Measurements from ENCODE around the gene ASTL.

Gene ASTL

GRCh38 chr2:96108541-96109360, 29.6 kb downstream of the ASTL start:
- Mint-ChIP-seq H3K9me3 (peaks cover 8% of the 10 kb centered on the region), H3K36me3 (no peaks in the 10 kb centered on the region), H3K4me1 (no peaks in the 10 kb centered on the region), H3K4me3 (no peak overlapping the region), H3K27ac (no peak overlapping the region)
- no peak for ATAC-seq
- no peak for DNase-seq (ENCODE audit: low spot score in 2 of 2)

- no peaks in the 10 kb centered on the region for H3K36me3 Mint-ChIP-seq
- peaks cover 8% of the 10 kb centered on the region for H3K9me3 Mint-ChIP-seq
- ATAC-seq (no peak), DNase-seq (ENCODE audit: low spot score in 2 of 2) (no peak)
- H3K27ac Mint-ChIP-seq = no peak overlapping the region
- no peaks in the 10 kb centered on the region for H3K4me1 Mint-ChIP-seq
- no peak overlapping the region for H3K4me3 Mint-ChIP-seq
These were observed 30.2 kb downstream of the ASTL start for GRCh38 chr2:96108151-96108540.

- H3K36me3 Mint-ChIP-seq = no peaks in the 10 kb centered on the region
- H3K27ac Mint-ChIP-seq = no peak overlapping the region
- no peaks in the 10 kb centered on the region for H3K4me1 Mint-ChIP-seq
- H3K4me3 Mint-ChIP-seq = no peak overlapping the region
- no peak for ATAC-seq
- H3K9me3 Mint-ChIP-seq = peaks cover 8% of the 10 kb centered on the region
- DNase-seq (ENCODE audit: low spot score in 2 of 2) = no peak
These were observed 30.6 kb downstream of the ASTL start for GRCh38 chr2:96107708-96108065.

- DNase-seq (ENCODE audit: low spot score in 2 of 2) (no peak), ATAC-seq (no peak)
- H3K4me1 Mint-ChIP-seq = no peaks in the 10 kb centered on the region
- peaks cover 8% of the 10 kb centered on the region for H3K9me3 Mint-ChIP-seq
- H3K36me3 Mint-ChIP-seq = no peaks in the 10 kb centered on the region
- H3K4me3 Mint-ChIP-seq = no peak overlapping the region
- no peak overlapping the region for H3K27ac Mint-ChIP-seq
These were observed 31.2 kb downstream of the ASTL start for GRCh38 chr2:96106991-96107707.

GRCh38 chr2:96105994-96106715, 32.1 kb downstream of the ASTL start:
- H3K4me1 Mint-ChIP-seq = no peaks in the 10 kb centered on the region
- no peak overlapping the region for H3K4me3 Mint-ChIP-seq
- DNase-seq (ENCODE audit: low spot score in 2 of 2) (no peak), ATAC-seq (no peak)
- H3K36me3 Mint-ChIP-seq = no peaks in the 10 kb centered on the region
- peaks cover 8% of the 10 kb centered on the region for H3K9me3 Mint-ChIP-seq
- H3K27ac Mint-ChIP-seq = no peak overlapping the region

- Mint-ChIP-seq H3K9me3 (peaks cover 8% of the 10 kb centered on the region), H3K4me1 (no peaks in the 10 kb centered on the region), H3K27ac (no peak overlapping the region), H3K4me3 (no peak overlapping the region), H3K36me3 (no peaks in the 10 kb centered on the region)
- ATAC-seq (no peak), DNase-seq (ENCODE audit: low spot score in 2 of 2) (no peak)
These were observed 33.0 kb downstream of the ASTL start for GRCh38 chr2:96105152-96105915.

- DNase-seq (ENCODE audit: low spot score in 2 of 2) (no peak), ATAC-seq (no peak)
- H3K9me3 Mint-ChIP-seq = peaks cover 8% of the 10 kb centered on the region
- H3K27ac Mint-ChIP-seq = peak overlapping the region; percentile 20
- H3K36me3 Mint-ChIP-seq = no peaks in the 10 kb centered on the region
- H3K4me3 Mint-ChIP-seq = no peak overlapping the region
- no peaks in the 10 kb centered on the region for H3K4me1 Mint-ChIP-seq
These were observed 33.8 kb downstream of the ASTL start for GRCh38 chr2:96104487-96104861.

GRCh38 chr2:96103761-96104486, 34.4 kb downstream of the ASTL start:
- ATAC-seq = no peak
- Mint-ChIP-seq H3K4me3 (no peak overlapping the region), H3K36me3 (no peaks in the 10 kb centered on the region), H3K9me3 (peaks cover 8% of the 10 kb centered on the region), H3K27ac (peak overlapping the region; percentile 20), H3K4me1 (no peaks in the 10 kb centered on the region)
- no peak for DNase-seq (ENCODE audit: low spot score in 2 of 2)

- H3K36me3 Mint-ChIP-seq = no peaks in the 10 kb centered on the region
- DNase-seq (ENCODE audit: low spot score in 2 of 2) (no peak), ATAC-seq (no peak)
- H3K4me3 Mint-ChIP-seq = no peak overlapping the region
- peaks cover 8% of the 10 kb centered on the region for H3K9me3 Mint-ChIP-seq
- H3K27ac Mint-ChIP-seq = no peak overlapping the region
- H3K4me1 Mint-ChIP-seq = no peaks in the 10 kb centered on the region
These were observed 35.1 kb downstream of the ASTL start for GRCh38 chr2:96103187-96103601.

- no peaks in the 10 kb centered on the region for H3K4me1 Mint-ChIP-seq
- no peak overlapping the region for H3K4me3 Mint-ChIP-seq
- ATAC-seq (no peak), DNase-seq (ENCODE audit: low spot score in 2 of 2) (no peak)
- H3K36me3 Mint-ChIP-seq = no peaks in the 10 kb centered on the region
- H3K9me3 Mint-ChIP-seq = peaks cover 8% of the 10 kb centered on the region
- no peak overlapping the region for H3K27ac Mint-ChIP-seq
These were observed 35.6 kb downstream of the ASTL start for GRCh38 chr2:96102596-96103186.

GRCh38 chr2:96100893-96101304, 37.4 kb downstream of the ASTL start:
- Mint-ChIP-seq H3K9me3 (peaks cover 8% of the 10 kb centered on the region), H3K4me3 (no peak overlapping the region), H3K36me3 (no peaks in the 10 kb centered on the region), H3K4me1 (no peaks in the 10 kb centered on the region), H3K27ac (no peak overlapping the region)
- ATAC-seq = no peak
- DNase-seq (ENCODE audit: low spot score in 2 of 2) = no peak

- Mint-ChIP-seq H3K36me3 (no peaks in the 10 kb centered on the region), H3K27ac (no peak overlapping the region), H3K4me1 (no peaks in the 10 kb centered on the region), H3K4me3 (no peak overlapping the region), H3K9me3 (peaks cover 3% of the 10 kb centered on the region)
- peak; percentile 25 for ATAC-seq
- no peak for DNase-seq (ENCODE audit: low spot score in 2 of 2)
These were observed 38.2 kb downstream of the ASTL start for GRCh38 chr2:96099861-96100798.

- Mint-ChIP-seq H3K9me3 (no peaks in the 10 kb centered on the region), H3K36me3 (no peaks in the 10 kb centered on the region), H3K27ac (no peak overlapping the region), H3K4me3 (no peak overlapping the region), H3K4me1 (no peaks in the 10 kb centered on the region)
- ATAC-seq (no peak), DNase-seq (ENCODE audit: low spot score in 2 of 2) (peak in 1 of 2 donors; percentile 43)
These were observed 39.3 kb downstream of the ASTL start for GRCh38 chr2:96098900-96099590.

Data from stimulated activated effector memory CD8-positive, alpha-beta T cell treated with anti-CD3 and anti-CD28 coated beads, Interleukin-12 subunit alpha, Interleukin-12 subunit beta, amount 100 ng/mL, for 72 hours (primary cell).